HG03457 (cell line): ENCODE data around the gene RNLS.
"Not testable (repeated sequence)": the region's sequence is repeated elsewhere in the genome, so short reads cannot be mapped to it uniquely, and the experiment has no call there.

ENCODE experiments used
- ATAC-seq: cut with Tn5 transposase; IDR thresholded peaks from one replicate; pipeline ENCODE4 v1.9.1; 2021; ENCODE audit warnings: moderate number of reproducible peaks; ENCODE audit not compliant: unreplicated experiment

The RNLS gene

DNA sequence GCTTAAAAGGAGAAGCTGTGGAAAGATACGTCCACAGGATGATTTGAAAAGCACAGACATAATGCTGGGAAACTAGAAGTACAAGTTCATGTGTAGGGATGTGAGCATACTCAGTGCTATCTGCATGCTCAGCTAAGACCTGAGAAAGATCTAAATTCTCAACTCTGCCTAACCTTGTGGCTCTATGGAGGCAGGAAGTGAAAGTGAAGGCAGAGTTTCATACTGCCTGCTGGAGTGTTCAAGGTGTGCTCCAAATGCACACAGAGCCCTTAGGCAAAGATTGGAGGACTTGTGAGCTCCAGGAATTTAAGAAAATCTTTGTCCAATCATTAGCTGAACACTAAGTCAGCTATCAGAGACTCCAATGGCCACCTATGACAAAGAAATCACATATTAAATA lies 190.9 kb downstream of the RNLS start:
- peak; percentile 70 for ATAC-seq

DNA sequence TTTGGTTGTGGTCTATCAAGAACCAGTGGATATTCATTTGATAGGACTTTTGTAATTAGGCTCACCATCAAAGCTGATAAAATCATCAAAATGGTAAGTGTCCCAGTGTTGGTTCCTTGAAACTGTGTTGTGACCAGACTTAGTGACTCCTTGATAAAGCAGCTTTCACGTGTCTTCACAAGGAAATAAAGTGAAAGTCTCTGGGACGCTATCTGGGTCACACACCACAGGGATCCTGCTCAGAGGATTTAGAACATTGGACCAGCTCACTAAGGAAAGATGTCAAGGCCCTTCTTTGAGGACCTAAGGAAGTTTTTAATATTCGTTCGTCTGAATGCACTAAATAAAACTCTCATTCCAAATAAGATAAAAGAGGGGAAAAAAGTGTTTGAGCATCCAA lies 193.1 kb downstream of the RNLS start:
- no peak for ATAC-seq

DNA sequence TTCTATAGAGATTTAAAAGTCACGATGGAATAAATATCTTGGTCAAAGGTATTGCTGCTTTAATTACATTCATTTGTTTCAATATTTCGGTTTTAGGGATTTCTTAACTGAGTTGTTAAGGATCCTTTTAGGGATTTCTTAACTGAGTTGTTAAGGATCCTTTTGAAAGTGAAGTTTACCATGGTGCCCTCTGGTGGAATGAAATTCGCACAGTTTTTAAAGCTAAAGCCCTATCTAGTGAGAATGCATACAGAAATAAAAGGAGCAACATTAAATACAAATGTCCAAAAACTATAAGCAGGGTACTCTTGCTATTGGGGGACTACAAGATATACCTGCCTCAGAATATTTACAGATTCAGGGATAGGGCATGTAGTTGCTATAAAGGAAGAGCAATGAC lies 193.7 kb downstream of the RNLS start:
- ATAC-seq, result no peak

DNA sequence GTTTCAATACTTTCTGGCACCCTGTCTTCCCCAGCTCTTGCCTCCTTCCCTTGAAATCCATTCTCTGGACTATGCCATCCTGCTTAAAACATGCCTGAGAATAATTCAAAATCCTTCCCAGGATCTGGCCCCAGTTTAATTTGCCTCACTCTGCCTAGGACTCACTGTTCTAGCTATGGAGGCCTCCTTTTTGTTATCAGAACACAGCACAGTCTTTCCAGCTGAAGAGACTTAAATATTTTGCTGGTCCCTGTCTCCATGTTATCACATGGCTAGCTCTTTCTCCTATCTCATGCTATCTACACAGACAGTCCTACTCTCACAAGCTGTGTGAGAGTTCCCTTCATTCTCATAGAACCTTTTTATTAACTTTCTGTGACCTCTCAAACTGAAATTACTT lies 194.8 kb downstream of the RNLS start:
- ATAC-seq, result no peak

DNA sequence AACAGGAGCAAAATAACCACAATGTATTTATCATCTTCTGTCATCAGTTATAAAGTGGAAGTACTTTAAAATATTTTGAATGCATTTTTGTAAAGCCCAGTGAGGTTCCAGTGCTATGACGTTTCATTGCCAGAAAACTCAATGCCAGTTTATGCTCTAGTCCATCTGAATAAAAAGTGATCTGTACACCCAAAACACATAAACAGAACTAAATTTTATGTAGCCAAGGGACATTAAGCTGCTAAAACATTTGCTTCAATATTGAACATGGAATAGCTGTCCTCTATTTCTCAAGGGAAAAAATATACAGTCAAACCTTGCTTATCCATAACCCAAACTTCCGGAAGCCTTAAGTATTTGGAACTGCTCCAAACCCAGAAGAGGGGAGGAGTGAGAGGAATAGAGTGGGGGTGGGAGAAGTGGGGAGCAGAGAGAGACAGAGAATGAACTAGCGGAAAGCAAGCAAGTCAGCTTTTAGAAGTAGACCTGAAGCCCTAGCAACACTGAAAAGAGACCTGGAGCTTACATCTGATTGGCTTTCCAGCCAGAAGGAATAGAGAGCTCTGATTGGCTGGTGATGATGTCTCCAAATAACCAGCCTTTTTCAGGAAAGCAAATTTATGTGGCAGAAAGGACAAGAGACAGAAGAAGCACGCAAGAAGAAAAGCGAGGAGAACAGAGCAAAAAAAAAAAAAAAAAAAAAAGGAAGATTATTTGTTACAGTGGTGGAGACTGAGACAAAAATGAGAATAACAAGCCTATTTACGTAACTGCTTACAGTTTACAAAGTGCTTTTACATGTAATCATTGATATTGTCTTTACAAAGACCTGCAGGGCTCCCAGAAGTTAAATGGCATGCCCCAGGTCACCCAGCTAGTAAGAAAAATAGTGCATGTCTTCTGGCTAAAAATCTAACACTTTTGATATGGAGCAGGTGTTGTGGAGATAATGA lies 196.0 kb downstream of the RNLS start:
- peak; percentile 28 for ATAC-seq

DNA sequence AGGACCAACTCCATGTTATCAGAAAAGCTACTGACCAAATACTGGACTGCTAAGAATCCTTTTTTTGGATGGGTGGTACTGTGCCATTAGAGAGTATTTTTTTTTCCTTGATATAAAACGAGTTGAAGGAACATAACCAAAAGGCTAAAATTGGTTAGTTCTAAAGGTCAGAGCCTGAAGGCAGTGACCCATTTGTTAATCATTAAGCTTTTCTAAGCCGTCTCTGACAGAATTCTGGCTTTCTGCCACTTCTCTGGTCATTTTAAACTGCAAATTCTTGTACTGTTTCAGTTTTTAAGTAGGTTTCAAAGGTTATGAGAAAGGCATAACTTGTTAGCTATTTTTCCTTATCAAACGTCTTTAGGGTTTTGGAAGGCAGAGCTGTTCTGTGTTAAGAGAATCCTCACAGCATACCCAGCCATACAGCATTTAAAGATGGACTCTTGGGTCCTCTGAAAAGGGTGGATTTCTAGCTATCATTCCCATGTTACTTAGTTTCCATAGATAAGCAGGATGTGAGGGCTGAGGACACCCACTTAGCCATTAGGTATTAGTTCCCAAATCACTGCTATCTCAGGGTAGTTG lies 196.8 kb downstream of the RNLS start:
- peak; percentile 33 for ATAC-seq

DNA sequence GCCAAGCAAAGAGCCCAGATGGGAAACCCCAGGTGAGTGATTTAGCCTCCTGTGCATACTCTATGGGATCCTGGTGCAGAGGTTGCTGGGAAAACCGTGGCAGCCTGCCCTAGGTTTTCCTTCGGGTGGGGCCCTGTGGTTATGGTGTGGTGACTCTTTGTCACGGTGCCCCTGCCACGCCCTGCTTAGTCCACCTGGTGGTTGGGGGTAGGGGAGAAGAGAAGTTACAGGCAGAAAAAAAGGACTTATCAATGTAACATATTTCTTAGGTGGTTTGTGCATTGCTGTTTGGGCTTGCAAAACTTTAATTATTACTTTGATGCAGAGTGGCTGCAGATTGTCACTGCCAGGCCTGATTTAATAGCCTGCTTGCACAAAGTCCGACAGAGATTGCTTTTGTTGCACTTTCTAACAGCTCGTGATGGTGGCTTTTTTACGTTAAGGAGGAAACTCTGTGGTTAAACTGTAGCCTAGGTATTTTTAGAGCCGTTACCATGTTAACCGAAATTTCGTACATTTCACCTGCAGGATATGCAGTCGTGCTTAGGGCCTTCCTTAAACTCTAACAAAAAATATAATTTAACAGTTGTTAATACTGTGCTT lies 197.4 kb downstream of the RNLS start:
- ATAC-seq, result peak; percentile 54

DNA sequence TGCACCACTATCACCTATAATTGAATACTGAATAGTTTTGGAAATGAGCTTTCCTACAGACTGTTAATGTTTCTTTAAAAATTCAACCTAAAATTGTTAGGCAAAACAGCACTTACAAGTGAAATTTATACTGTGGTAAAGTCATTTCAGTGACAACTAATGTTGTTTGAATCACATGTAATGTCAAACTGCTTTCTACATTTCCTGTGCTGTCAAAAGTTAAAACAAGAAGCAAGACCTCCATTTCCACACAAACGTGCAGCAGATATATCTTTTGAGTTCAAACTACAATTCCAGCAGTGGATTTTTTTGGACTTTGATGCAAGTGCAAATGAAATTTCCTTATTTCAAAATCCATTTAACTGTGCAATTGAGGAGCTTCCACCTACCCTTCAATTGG lies 199.8 kb downstream of the RNLS start:
- no peak for ATAC-seq

DNA sequence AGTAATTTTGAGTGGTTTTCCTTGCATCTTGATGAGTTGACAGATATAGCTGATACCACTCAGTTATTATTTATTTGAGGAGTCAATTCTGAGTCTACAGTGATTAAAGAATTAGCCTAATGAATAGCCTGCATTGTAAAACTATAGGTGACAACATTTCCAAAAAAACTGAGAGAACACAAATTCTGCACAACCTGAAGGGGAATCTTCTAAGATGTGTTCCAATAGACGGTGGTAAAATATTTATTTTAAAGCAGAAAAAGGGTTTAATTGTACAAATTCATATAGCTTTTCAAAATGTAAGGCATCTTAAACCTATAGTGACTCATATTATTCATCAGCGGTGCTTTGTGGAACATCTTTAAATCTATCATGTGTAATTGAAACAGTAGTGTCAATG lies 200.4 kb downstream of the RNLS start:
- ATAC-seq, result no peak

DNA sequence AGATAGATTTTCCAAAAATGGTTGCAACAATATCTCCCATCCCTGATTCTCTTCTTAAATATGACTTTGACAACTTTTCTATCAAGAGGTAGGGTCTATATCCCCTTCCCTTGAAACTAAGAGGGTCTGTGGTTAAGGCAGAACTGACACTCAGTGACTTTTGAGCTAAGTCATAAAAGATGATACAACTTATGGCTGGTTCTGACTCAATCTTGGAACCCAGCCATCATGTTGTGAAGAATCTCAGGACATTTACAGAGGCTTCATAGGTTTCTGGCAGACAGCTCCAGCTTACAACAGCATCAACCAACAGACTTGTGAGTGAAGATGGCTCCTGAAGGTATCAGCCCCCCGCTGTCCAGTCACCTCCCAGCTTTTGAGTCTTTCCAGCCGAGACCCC lies 203.5 kb downstream of the RNLS start:
- no peak for ATAC-seq

DNA sequence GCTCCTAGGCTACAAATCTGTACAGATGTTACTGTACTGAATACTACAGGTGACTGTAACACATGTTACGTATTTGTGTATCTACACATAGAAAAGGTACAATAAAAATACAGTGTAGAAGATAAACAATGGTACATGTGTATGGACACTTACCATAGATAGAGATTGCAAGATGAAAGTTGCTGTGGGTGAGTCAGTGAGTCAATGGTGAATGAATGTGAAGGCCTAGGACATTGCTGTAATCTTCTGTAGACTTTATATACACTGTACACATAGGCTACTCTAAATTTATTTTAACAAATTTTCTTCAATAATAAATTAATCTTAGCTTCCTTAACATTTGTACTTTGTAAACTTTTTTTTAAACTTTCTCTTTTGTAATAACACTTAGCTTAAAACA lies 205.6 kb downstream of the RNLS start:
- no peak for ATAC-seq

DNA sequence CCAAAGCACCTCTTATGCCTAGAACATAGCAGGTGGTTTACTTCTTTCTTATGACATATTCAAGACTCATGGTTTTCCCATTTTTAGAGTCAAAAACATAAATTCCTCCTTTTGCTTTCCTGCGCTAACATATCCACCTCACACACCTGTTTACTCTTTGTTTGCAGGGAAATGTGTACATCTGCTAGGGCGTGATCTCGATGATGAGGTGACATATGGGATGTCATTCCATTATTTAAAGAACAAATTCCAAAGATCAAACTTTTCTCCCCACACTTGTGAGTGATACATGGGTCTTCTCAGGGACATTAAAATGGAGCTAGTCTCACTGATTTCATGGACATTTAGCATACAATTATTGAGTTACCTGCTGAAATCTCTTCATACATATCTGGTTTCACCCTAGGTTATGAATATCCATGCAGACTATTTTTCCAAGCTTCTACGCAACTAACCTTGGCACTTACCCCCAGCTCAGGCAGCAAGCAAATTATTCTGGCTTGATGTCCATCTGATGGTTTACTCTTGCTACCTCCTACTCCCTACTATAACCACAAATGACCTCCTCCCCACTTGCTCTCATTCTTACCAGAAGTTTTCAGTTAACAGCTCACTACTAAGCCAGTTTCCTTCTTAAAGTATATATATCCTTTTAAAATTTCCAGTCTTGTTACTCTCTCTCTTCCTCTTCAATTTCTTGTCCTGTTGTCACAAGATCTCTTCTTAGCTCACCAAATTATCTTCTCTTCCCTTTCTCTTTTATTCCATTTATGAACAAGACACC lies 208.5 kb downstream of the RNLS start:
- no peak for ATAC-seq

DNA sequence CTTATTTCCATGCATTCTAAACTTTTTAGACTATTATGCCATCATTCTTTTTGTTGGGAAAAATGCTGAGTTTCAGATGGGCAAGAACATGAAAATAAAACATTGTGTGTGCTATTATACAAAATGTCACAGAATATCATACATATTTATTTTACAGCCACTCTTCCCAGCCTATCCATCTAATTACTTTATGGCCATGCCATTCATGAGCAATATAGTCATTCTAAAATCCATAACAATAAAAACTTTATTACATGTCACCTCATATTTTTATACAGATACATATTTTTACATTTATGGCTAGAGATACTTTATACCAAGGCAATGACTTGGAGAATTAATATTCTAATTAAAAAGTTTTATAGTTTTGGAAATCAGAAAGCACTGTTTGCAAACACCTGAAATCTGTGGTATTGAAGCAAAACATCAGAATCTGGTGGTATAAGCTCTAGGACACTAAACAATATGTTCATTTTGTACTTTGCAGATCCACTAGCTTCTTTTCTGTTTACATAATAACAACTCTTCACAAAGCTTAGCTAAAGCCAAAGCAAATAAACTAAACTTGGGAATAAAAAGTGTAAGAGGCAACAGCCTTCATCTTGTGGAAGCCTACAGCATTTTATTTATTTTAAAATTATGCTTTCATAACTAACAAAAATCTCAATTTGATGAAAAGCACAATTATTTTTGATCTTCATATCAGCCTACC lies 210.1 kb downstream of the RNLS start:
- ATAC-seq, result no peak

DNA sequence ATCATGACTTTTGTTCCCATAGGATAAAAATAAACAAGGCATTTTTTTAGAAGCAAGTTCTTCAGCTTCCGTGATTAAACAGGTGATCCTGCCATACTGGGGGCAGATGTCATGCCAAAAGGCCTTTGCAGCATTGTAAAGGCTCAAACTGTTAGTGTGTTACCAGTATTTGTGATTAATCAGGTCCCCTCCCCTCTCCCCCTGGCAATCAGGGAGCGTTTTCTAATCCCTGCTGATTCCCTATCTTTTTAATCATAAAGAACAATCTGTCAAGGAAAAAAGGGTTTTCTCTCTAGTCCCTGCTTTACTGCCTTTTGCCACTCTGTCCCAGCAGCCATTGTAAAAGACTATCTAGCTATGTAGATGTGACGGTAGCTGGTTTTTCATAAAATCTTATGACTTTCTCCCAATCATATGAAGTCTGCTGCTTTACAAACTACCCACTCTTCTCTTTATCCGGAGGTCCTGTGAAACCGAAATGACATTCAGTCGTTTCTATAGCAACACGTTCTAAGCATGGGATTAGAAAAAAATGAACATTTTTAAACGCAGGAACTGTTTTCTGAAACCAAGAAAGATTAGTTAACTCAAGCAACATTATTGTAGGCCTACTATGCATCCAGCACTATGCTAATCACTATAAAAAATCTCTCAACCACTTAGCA lies 210.9 kb downstream of the RNLS start:
- ATAC-seq, result no peak

DNA sequence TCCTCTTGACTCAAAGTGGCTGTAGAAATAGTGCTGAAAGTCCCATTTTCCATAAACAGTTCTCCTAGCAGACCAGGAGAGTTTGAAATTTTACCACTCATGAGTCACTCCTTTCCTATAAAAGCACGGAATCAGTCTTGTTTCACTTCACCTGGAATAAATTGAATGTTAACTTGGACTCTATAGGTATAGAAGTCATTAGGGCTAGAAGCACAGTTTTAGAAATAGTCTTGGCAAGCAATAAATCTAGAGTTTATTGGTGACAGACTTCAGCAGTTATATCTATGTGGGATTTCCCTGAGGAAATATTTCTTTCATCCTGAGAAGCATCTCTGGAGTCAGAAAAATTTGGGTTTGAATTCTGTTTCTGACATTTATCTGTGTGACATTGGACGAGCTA lies 212.4 kb downstream of the RNLS start:
- ATAC-seq, result no peak

DNA sequence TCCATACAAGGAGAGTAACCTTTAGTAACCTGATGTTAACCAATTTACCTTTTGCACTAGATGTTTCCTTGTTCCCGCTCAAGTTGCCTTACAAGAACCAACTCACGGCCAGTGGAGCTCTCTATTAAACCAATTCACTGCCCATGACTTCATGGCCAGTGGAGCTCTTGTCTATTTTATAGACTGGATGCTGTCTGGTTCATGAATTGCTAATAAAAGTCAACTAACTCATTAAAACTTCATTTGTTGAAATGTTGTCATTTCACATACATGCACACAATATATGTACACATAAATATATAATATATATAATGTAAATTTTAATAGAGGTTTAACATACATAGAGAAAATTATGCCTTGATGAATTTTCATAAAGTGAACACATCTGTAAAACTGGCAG lies 216.3 kb downstream of the RNLS start:
- no peak for ATAC-seq

DNA sequence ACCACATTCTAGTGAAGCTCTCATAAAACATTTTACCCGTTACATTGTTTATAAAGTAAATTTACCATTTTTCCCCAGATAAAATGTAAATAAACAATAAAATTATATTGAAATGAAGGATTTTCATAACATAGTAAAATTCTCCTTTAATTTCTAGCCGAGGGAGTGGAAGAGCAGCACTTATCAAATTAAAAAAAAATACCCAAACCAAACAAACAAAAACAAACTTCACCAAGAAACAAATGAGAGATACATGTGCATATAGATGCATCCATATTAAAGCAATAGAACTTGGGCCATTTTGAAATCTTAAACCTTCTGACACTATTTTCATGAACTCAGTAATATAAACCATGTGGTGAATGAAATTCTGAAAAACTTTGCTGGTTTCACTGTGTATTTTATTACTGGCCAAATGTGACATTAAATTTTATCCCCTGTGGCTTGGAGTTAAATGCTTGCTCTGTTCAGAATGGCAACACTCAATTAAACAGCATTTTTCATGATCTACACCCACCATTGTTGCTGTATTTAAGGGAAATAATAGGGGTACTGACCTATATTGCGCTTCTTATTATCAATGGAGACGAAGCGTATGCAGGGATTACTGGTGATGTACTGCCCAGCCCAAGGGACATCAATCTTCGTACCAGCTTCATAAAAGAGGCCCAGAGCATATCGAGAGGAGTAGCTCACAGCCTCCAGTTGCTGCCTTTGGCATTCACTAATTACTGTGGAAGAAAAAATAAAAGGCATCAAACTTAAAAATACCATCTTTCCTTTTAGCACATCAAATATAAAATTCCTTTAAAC lies 220.9 kb downstream of the RNLS start:
- ATAC-seq, result no peak

DNA sequence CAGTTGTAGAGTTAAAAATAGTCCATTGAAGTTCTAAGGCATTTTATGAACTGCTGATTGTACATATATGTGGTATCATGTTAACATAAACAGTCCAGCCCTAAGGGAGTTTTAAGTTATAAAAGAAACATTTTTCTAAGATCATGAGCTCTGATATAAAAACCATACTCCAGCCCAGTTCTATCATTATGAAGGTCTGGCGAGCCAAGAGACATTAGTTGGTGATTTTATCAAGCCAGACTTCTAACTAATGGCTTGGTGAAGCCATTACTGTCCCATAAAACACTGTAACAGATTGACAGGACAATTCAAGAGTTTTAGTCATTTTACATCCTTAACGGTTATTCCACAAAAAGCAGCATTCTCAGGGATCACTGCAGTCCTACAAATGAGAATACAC lies 221.6 kb downstream of the RNLS start:
- ATAC-seq, result no peak

DNA sequence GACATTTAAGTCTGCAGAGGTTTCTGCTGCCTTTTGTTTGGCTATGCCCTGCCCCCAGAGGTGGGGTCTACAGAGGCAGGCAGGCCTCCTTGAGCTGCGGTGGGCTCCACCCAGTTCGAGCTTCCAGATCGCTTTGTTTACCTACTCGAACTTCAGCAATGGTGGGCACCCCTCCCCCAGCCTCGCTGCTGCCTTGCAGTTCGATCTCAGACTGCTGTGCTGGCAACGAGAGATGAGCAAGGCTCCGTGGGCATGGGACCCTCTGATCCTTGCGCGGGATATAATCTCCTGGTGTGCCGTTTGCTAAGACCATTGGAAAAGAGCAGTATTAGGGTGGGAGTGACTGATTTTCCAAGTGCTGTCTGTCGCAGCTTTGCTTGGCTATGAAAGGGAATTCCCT lies 227.4 kb downstream of the RNLS start:
- not testable (repeated sequence) for ATAC-seq
